MM.1S (cell line): ENCODE results near the gene FHIT.

Source experiments
- DNase-seq: peaks from one replicate; pipeline ENCODE4 v3.0.0-alpha.2; 2015
- H2AFZ ChIP-seq: fragments of 300-600 bp; sonication (generic); 2 replicates; pipeline ENCODE4 v1.6.0; 2016; ENCODE audit warnings: antibody characterized with exemption, low read length
- H3F3A ChIP-seq: fragments of 300-600 bp; sonication (generic); 2 replicates; pipeline ENCODE4 v1.6.1; 2016; ENCODE audit warnings: mild to moderate bottlenecking, antibody characterized with exemption, low read length, moderate library complexity, mixed read lengths; ENCODE audit not compliant: insufficient read depth
- H3K27ac ChIP-seq: fragments of 300-600 bp; sonication (generic); 2 replicates; pipeline ENCODE4 v1.5.1; 2016; ENCODE audit warnings: mild to moderate bottlenecking, low read length
- H3K27me3 ChIP-seq: fragments of 300-600 bp; sonication (generic); replicated peaks from 2 replicates; pipeline ENCODE4 v1.6.0; 2016; ENCODE audit warnings: low read length; ENCODE audit not compliant: insufficient read depth
- H3K36me3 ChIP-seq: fragments of 300-600 bp; sonication (generic); replicated peaks from 2 replicates; pipeline ENCODE4 v1.6.1; 2016; ENCODE audit warnings: mild to moderate bottlenecking, low read length, mixed read lengths; ENCODE audit not compliant: insufficient read depth
- H3K4me1 ChIP-seq: fragments of 300-600 bp; sonication (generic); 2 replicates; pipeline ENCODE4 v1.6.1; 2016; ENCODE audit warnings: low read length, mixed read lengths
- H3K4me2 ChIP-seq: fragments of 300-600 bp; sonication (generic); 2 replicates; pipeline ENCODE4 v1.6.0; 2016; ENCODE audit warnings: low read depth, low read length
- H3K4me3 ChIP-seq: fragments of 300-600 bp; sonication (generic); 2 replicates; pipeline ENCODE4 v1.5.1; 2016; ENCODE audit warnings: low read length, mixed read lengths
- H3K79me2 ChIP-seq: fragments of 300-600 bp; sonication (generic); 2 replicates; pipeline ENCODE4 v1.6.1; 2016; ENCODE audit warnings: mixed run types, low read length, mixed read lengths
- H3K9ac ChIP-seq: fragments of 300-600 bp; sonication (generic); 2 replicates; pipeline ENCODE4 v1.6.1; 2016; ENCODE audit warnings: low read length, mixed read lengths
- H3K9me2 ChIP-seq: fragments of 300-600 bp; sonication (generic); replicated peaks from 2 replicates; pipeline ENCODE4 v1.6.1; 2016; ENCODE audit warnings: mild to moderate bottlenecking, low read length, mixed read lengths; ENCODE audit not compliant: insufficient read depth
- H3K9me3 ChIP-seq: fragments of 300-600 bp; sonication (generic); replicated peaks from 2 replicates; pipeline ENCODE4 v1.6.1; 2016; ENCODE audit warnings: mild to moderate bottlenecking, low read length, mixed read lengths; ENCODE audit not compliant: insufficient read depth
- H4K20me1 ChIP-seq: fragments of 300-600 bp; sonication (generic); 2 replicates; pipeline ENCODE4 v1.6.1; 2016; ENCODE audit warnings: mild to moderate bottlenecking, low read length, moderate library complexity, mixed read lengths; ENCODE audit not compliant: insufficient read depth
- EZH2 ChIP-seq: fragments of 300-600 bp; sonication (generic); optimal IDR thresholded peaks from 2 replicates; pipeline ENCODE3; 2017; ENCODE audit warnings: low read depth, mild to moderate bottlenecking, antibody characterized with exemption, low read length, mixed read lengths
- EZH2phosphoT487 ChIP-seq: fragments of 300-600 bp; sonication (generic); IDR thresholded peaks from 2 replicates; pipeline ENCODE4 v1.6.1; 2018; ENCODE audit warnings: antibody characterized with exemption, low read length
- TF ChIP-seq, protein P1 (sequence below): fragments of 300-600 bp; sonication (generic); IDR thresholded peaks from 2 replicates; pipeline ENCODE4 v1.5.1; 2016; ENCODE audit warnings: antibody characterized with exemption, low read length, mixed read lengths

FHIT gene

DNA sequence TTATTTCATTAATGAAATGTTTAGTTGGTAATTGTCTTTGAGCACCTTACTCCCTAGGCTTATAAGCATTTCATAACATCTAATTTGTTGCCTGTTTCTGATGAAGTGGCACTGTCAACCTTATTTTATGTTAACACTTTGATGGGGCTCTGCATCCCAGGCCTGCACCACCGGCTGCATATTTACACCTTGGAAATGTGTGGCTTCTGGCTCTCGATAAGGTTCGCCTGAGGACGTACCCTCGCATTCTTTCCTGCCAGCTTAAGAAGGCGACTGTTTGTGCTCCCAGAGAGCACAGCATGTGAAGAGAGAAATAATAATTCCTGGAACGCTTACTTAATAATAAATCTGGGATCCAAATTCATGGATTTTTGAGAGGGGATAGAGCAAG lies 1438.1 kb downstream of the FHIT start:
- TF ChIP-seq, protein P1, sequence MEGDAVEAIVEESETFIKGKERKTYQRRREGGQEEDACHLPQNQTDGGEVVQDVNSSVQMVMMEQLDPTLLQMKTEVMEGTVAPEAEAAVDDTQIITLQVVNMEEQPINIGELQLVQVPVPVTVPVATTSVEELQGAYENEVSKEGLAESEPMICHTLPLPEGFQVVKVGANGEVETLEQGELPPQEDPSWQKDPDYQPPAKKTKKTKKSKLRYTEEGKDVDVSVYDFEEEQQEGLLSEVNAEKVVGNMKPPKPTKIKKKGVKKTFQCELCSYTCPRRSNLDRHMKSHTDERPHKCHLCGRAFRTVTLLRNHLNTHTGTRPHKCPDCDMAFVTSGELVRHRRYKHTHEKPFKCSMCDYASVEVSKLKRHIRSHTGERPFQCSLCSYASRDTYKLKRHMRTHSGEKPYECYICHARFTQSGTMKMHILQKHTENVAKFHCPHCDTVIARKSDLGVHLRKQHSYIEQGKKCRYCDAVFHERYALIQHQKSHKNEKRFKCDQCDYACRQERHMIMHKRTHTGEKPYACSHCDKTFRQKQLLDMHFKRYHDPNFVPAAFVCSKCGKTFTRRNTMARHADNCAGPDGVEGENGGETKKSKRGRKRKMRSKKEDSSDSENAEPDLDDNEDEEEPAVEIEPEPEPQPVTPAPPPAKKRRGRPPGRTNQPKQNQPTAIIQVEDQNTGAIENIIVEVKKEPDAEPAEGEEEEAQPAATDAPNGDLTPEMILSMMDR, result no peak
- TF ChIP-seq EZH2phosphoT487 (no peak), EZH2 (no peak)
- Histone ChIP-seq H3K27me3 (no peaks in the 10 kb centered on the region), H2AFZ (no peak overlapping the region)

DNA sequence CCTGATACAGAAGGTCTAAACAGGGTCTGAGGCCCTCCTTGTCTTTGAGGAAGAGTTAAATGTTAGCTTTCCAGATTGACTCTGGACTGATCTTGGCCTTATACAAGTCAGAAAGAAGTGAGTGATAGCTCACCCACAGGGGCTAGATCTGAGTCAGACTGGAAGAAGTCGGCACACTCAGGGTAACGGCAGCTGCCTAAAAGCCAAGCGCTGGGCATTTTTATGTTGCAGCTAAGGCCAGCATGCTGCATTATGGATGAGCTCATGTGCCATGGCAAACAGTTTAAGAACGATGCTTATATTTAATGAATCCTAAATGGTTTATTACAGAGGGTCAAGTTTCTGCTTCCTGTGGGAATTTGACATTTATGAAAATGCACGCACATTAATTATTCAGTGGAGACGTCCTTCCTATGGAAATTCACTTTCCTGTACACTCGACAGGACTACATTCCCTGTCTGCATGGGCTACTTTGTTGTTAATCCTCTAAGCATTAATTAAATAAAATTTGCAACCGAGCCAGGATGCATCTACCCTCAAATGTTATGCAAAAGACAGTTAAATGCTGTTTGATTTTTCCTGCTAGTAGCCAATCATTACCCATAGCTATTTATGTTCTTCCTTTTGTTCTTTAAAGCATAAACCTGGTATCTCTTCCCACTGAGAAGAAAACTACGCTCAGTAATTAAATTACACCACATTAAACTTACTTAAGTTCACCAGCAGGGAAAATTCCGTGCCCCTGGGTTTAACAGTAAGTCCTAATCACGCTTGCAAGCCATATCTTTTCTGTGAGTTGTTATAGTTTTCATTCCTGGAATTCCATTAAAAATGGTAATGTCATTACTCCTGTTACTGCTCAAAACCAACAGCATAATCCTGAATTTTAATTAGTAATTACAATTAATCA lies 1438.8 kb downstream of the FHIT start:
- H2AFZ ChIP-seq, result no peak overlapping the region
- no peak overlapping the region for H3K27ac ChIP-seq
- H4K20me1 ChIP-seq, result no peaks in the 10 kb centered on the region
- TF ChIP-seq, protein P1, result no peak
- no peak for TF ChIP-seq EZH2phosphoT487
- TF ChIP-seq EZH2, result no peak
- H3K4me2 ChIP-seq, result no peak overlapping the region
- no peak for DNase-seq
- H3K9me3 ChIP-seq, result no peaks in the 10 kb centered on the region
- no peaks in the 10 kb centered on the region for H3K4me1 ChIP-seq
- H3K4me3 ChIP-seq, result no peak overlapping the region
- H3K9me2 ChIP-seq, result no peaks in the 10 kb centered on the region
- H3K9ac ChIP-seq, result no peak overlapping the region
- no peaks in the 10 kb centered on the region for H3K27me3 ChIP-seq
- no peaks in the 10 kb centered on the region for H3F3A ChIP-seq
- no peaks in the 10 kb centered on the region for H3K79me2 ChIP-seq
- H3K36me3 ChIP-seq, result no peaks in the 10 kb centered on the region

More for the DNA sequence above, 1438.1 kb downstream of the FHIT start:
- Histone ChIP-seq H3K36me3 (no peaks in the 10 kb centered on the region), H3K9ac (no peak overlapping the region), H3K9me2 (no peaks in the 10 kb centered on the region), H3F3A (no peaks in the 10 kb centered on the region), H3K4me1 (no peaks in the 10 kb centered on the region), H3K79me2 (no peaks in the 10 kb centered on the region), H4K20me1 (no peaks in the 10 kb centered on the region), H3K27ac (no peak overlapping the region), H3K9me3 (no peaks in the 10 kb centered on the region), H3K4me3 (no peak overlapping the region), H3K4me2 (no peak overlapping the region)
- no peak for DNase-seq

DNA sequence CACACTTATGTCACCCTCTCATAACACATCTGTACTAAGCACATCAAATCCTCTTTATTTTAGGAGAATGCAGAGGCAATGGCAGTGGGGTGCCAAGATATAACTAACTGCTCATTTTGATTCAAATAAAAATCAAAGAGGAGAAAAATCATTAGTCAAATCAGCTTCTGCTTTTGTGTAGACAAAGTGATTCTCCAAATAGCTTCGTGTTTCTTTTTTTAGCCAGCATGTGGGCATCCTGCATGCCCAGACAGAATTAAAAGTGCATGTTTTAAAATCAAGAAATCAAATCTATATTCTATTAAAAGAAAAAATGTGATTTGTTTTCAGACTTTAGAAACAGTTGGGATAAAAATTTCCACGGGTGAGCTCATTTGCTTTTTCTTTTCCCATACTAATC lies 1440.1 kb downstream of the FHIT start:
- Histone ChIP-seq H3K27ac (no peak overlapping the region), H3K79me2 (no peaks in the 10 kb centered on the region), H3K9me3 (no peaks in the 10 kb centered on the region), H3K4me3 (no peak overlapping the region), H3K4me2 (no peak overlapping the region), H3K9ac (no peak overlapping the region), H3F3A (no peaks in the 10 kb centered on the region), H3K9me2 (no peaks in the 10 kb centered on the region), H4K20me1 (no peaks in the 10 kb centered on the region), H3K36me3 (no peaks in the 10 kb centered on the region), H3K4me1 (no peaks in the 10 kb centered on the region), H2AFZ (no peak overlapping the region), H3K27me3 (no peaks in the 10 kb centered on the region)
- TF ChIP-seq, protein P1, result no peak
- TF ChIP-seq EZH2phosphoT487 (no peak), EZH2 (no peak)
- DNase-seq, result no peak
